MM.1S (cell line): Measurements from ENCODE around the gene GPATCH3.

Experiments
- DNase-seq: peaks from one replicate; pipeline ENCODE4 v3.0.0-alpha.2; 2015
- H2AFZ ChIP-seq: fragments of 300-600 bp; sonication (generic); 2 replicates; pipeline ENCODE4 v1.6.0; 2016; ENCODE audit warnings: antibody characterized with exemption, low read length
- H3F3A ChIP-seq: fragments of 300-600 bp; sonication (generic); 2 replicates; pipeline ENCODE4 v1.6.1; 2016; ENCODE audit warnings: mild to moderate bottlenecking, antibody characterized with exemption, low read length, moderate library complexity, mixed read lengths; ENCODE audit not compliant: insufficient read depth
- H3K27ac ChIP-seq: fragments of 300-600 bp; sonication (generic); 2 replicates; pipeline ENCODE4 v1.5.1; 2016; ENCODE audit warnings: mild to moderate bottlenecking, low read length
- H3K27me3 ChIP-seq: fragments of 300-600 bp; sonication (generic); replicated peaks from 2 replicates; pipeline ENCODE4 v1.6.0; 2016; ENCODE audit warnings: low read length; ENCODE audit not compliant: insufficient read depth
- H3K36me3 ChIP-seq: fragments of 300-600 bp; sonication (generic); replicated peaks from 2 replicates; pipeline ENCODE4 v1.6.1; 2016; ENCODE audit warnings: mild to moderate bottlenecking, low read length, mixed read lengths; ENCODE audit not compliant: insufficient read depth
- H3K4me1 ChIP-seq: fragments of 300-600 bp; sonication (generic); 2 replicates; pipeline ENCODE4 v1.6.1; 2016; ENCODE audit warnings: low read length, mixed read lengths
- H3K4me2 ChIP-seq: fragments of 300-600 bp; sonication (generic); 2 replicates; pipeline ENCODE4 v1.6.0; 2016; ENCODE audit warnings: low read depth, low read length
- H3K4me3 ChIP-seq: fragments of 300-600 bp; sonication (generic); 2 replicates; pipeline ENCODE4 v1.5.1; 2016; ENCODE audit warnings: low read length, mixed read lengths
- H3K79me2 ChIP-seq: fragments of 300-600 bp; sonication (generic); 2 replicates; pipeline ENCODE4 v1.6.1; 2016; ENCODE audit warnings: mixed run types, low read length, mixed read lengths
- H3K9ac ChIP-seq: fragments of 300-600 bp; sonication (generic); 2 replicates; pipeline ENCODE4 v1.6.1; 2016; ENCODE audit warnings: low read length, mixed read lengths
- H3K9me2 ChIP-seq: fragments of 300-600 bp; sonication (generic); replicated peaks from 2 replicates; pipeline ENCODE4 v1.6.1; 2016; ENCODE audit warnings: mild to moderate bottlenecking, low read length, mixed read lengths; ENCODE audit not compliant: insufficient read depth
- H3K9me3 ChIP-seq: fragments of 300-600 bp; sonication (generic); replicated peaks from 2 replicates; pipeline ENCODE4 v1.6.1; 2016; ENCODE audit warnings: mild to moderate bottlenecking, low read length, mixed read lengths; ENCODE audit not compliant: insufficient read depth
- H4K20me1 ChIP-seq: fragments of 300-600 bp; sonication (generic); 2 replicates; pipeline ENCODE4 v1.6.1; 2016; ENCODE audit warnings: mild to moderate bottlenecking, low read length, moderate library complexity, mixed read lengths; ENCODE audit not compliant: insufficient read depth
- CTCF ChIP-seq: fragments of 300-600 bp; sonication (generic); IDR thresholded peaks from 2 replicates; pipeline ENCODE4 v1.5.1; 2016; ENCODE audit warnings: antibody characterized with exemption, low read length, mixed read lengths
- EZH2 ChIP-seq: fragments of 300-600 bp; sonication (generic); optimal IDR thresholded peaks from 2 replicates; pipeline ENCODE3; 2017; ENCODE audit warnings: low read depth, mild to moderate bottlenecking, antibody characterized with exemption, low read length, mixed read lengths
- EZH2phosphoT487 ChIP-seq: fragments of 300-600 bp; sonication (generic); IDR thresholded peaks from 2 replicates; pipeline ENCODE4 v1.6.1; 2018; ENCODE audit warnings: antibody characterized with exemption, low read length

GPATCH3 gene

GRCh38 chr1:26941311-26941710 lies 41.0 kb upstream of the GPATCH3 start:
- H3F3A ChIP-seq, result no peaks in the 10 kb centered on the region
- no peaks in the 10 kb centered on the region for H4K20me1 ChIP-seq
- TF ChIP-seq EZH2 (no peak), EZH2phosphoT487 (no peak), CTCF (no peak)
- no peak overlapping the region for H2AFZ ChIP-seq
- H3K9me2 ChIP-seq, result no peaks in the 10 kb centered on the region
- no peak for DNase-seq
- no peak overlapping the region for H3K4me3 ChIP-seq
- H3K27me3 ChIP-seq, result no peaks in the 10 kb centered on the region
- no peak overlapping the region for H3K4me2 ChIP-seq
- H3K9ac ChIP-seq, result no peak overlapping the region
- peaks cover 30% of the 10 kb centered on the region for H3K79me2 ChIP-seq
- no peak overlapping the region for H3K27ac ChIP-seq
- no peaks in the 10 kb centered on the region for H3K4me1 ChIP-seq
- H3K36me3 ChIP-seq, result no peaks in the 10 kb centered on the region
- no peaks in the 10 kb centered on the region for H3K9me3 ChIP-seq

GRCh38 chr1:26938659-26939025 lies 38.4 kb upstream of the GPATCH3 start:
- Histone ChIP-seq H3K4me2 (no peak overlapping the region), H2AFZ (no peak overlapping the region), H3K36me3 (no peaks in the 10 kb centered on the region), H3K27me3 (no peaks in the 10 kb centered on the region), H3K27ac (no peak overlapping the region), H3F3A (no peaks in the 10 kb centered on the region), H3K79me2 (peaks cover 33% of the 10 kb centered on the region), H3K4me3 (no peak overlapping the region), H3K9me2 (no peaks in the 10 kb centered on the region), H3K9me3 (no peaks in the 10 kb centered on the region), H3K4me1 (no peaks in the 10 kb centered on the region), H4K20me1 (no peaks in the 10 kb centered on the region), H3K9ac (no peak overlapping the region)
- TF ChIP-seq EZH2phosphoT487 (no peak), EZH2 (no peak), CTCF (no peak)
- no peak for DNase-seq

GRCh38 chr1:26938004-26938658 lies 37.9 kb upstream of the GPATCH3 start:
- Histone ChIP-seq H3K4me3 (no peak overlapping the region), H3K27ac (no peak overlapping the region), H3F3A (no peaks in the 10 kb centered on the region), H3K36me3 (no peaks in the 10 kb centered on the region), H3K27me3 (no peaks in the 10 kb centered on the region), H3K9ac (no peak overlapping the region), H3K4me2 (no peak overlapping the region), H3K4me1 (no peaks in the 10 kb centered on the region), H3K9me3 (no peaks in the 10 kb centered on the region), H3K9me2 (no peaks in the 10 kb centered on the region), H2AFZ (no peak overlapping the region), H4K20me1 (no peaks in the 10 kb centered on the region), H3K79me2 (peaks cover 34% of the 10 kb centered on the region)
- DNase-seq, result no peak
- TF ChIP-seq EZH2 (no peak), CTCF (no peak), EZH2phosphoT487 (no peak)
